SU-DHL-6 (cell line): ENCODE results near the gene PHLDA2.

Experiments used
- H2AFZ ChIP-seq: fragments of 200-600 bp; sonication (generic); 2 replicates; pipeline ENCODE4 v1.6.1; 2014; ENCODE audit warnings: low read depth, mild to moderate bottlenecking, moderate library complexity, mixed read lengths, antibody characterized with exemption, low read length; ENCODE audit not compliant: severe bottlenecking
- H3F3A ChIP-seq: fragments of 200-600 bp; shearing (Covaris generic); 2 replicates; pipeline ENCODE4 v1.6.0; 2016; ENCODE audit warnings: antibody characterized with exemption, mild to moderate bottlenecking; ENCODE audit not compliant: insufficient read depth
- H3K27ac ChIP-seq: fragments of 200-600 bp; sonication (generic); 2 replicates; pipeline ENCODE4 v1.5.1; 2016; ENCODE audit warnings: low read depth, mild to moderate bottlenecking, low read length, moderate library complexity, mixed read lengths
- H3K27me3 ChIP-seq: fragments of 200-600 bp; sonication (generic), shearing (Covaris generic); 2 replicates; pipeline ENCODE4 v1.6.0; 2014; ENCODE audit warnings: mild to moderate bottlenecking, low read length
- H3K36me3 ChIP-seq: fragments of 200-600 bp; sonication (generic); 2 replicates; pipeline ENCODE4 v1.6.1; 2014; ENCODE audit warnings: mild to moderate bottlenecking, low read length, mixed read lengths
- H3K4me2 ChIP-seq: fragments of 300-600, 200-600 bp; shearing (Covaris generic), sonication (generic); 2 replicates; pipeline ENCODE4 v1.6.0; 2014; ENCODE audit warnings: low read length, low read depth, mild to moderate bottlenecking; ENCODE audit not compliant: poor library complexity, severe bottlenecking
- H3K4me3 ChIP-seq: fragments of 200-600 bp; sonication (generic); 2 replicates; pipeline ENCODE4 v1.5.1; 2014; ENCODE audit warnings: antibody characterized with exemption, low read length, mild to moderate bottlenecking, mixed read lengths; ENCODE audit not compliant: insufficient read depth, poor library complexity, severe bottlenecking
- H3K79me2 ChIP-seq: fragments of 200-600 bp; sonication (generic); 2 replicates; pipeline ENCODE4 v1.6.1; 2014; ENCODE audit warnings: mild to moderate bottlenecking, low read length, moderate library complexity; ENCODE audit not compliant: insufficient read depth
- H3K9ac ChIP-seq: fragments of 200-600 bp; sonication (generic); 2 replicates; pipeline ENCODE4 v1.7.0; 2014; ENCODE audit warnings: mild to moderate bottlenecking, low read length
- H3K9me2 ChIP-seq: fragments of 200-600 bp; sonication (generic); replicated peaks from 2 replicates; pipeline ENCODE4 v1.6.1; 2014; ENCODE audit warnings: low read length; ENCODE audit not compliant: insufficient read depth
- H3K9me3 ChIP-seq: fragments of 200-600 bp; sonication (generic); 2 replicates; pipeline ENCODE4 v1.6.1; 2014; ENCODE audit warnings: low read length, mixed read lengths; ENCODE audit not compliant: insufficient read depth
- H4K20me1 ChIP-seq: fragments of 200-600 bp; sonication (generic); 2 replicates; pipeline ENCODE4 v1.6.1; 2014; ENCODE audit warnings: low read depth, mild to moderate bottlenecking, antibody characterized with exemption, low read length, moderate library complexity, mixed read lengths
- CTCF ChIP-seq: fragments of 200-600 bp; sonication (generic); IDR thresholded peaks from one replicate; pipeline ENCODE4 v1.5.1; 2017; ENCODE audit warnings: antibody characterized with exemption, mild to moderate bottlenecking, low read length, moderate library complexity; ENCODE audit not compliant: insufficient read depth, poor library complexity, severe bottlenecking
- EZH2phosphoT487 ChIP-seq: fragments of 200-600 bp; sonication (generic), shearing (Covaris generic); conservative IDR thresholded peaks from 2 replicates; pipeline ENCODE4 v1.6.1; 2018; ENCODE audit warnings: mild to moderate bottlenecking, antibody characterized with exemption, low read length, moderate library complexity, mixed read lengths

The PHLDA2 gene

GRCh38 chr11:2880646-2881045 lies 48.6 kb downstream of the PHLDA2 start:
- Histone ChIP-seq H3K4me2 (no peak overlapping the region), H4K20me1 (no peaks in the 10 kb centered on the region), H3K27me3 (no peaks in the 10 kb centered on the region), H2AFZ (no peak overlapping the region), H3K9me2 (no peaks in the 10 kb centered on the region), H3F3A (no peaks in the 10 kb centered on the region), H3K4me3 (no peak overlapping the region), H3K79me2 (no peaks in the 10 kb centered on the region), H3K36me3 (no peaks in the 10 kb centered on the region), H3K9ac (no peak overlapping the region), H3K27ac (no peak overlapping the region), H3K9me3 (no peaks in the 10 kb centered on the region)
- TF ChIP-seq EZH2phosphoT487 (no peak), CTCF (no peak)

- Histone ChIP-seq H3K4me2 (no peak overlapping the region), H3K27me3 (no peaks in the 10 kb centered on the region), H3K9me3 (no peaks in the 10 kb centered on the region), H3K9ac (no peak overlapping the region), H3F3A (no peaks in the 10 kb centered on the region), H3K36me3 (no peaks in the 10 kb centered on the region), H3K4me3 (no peak overlapping the region), H4K20me1 (no peaks in the 10 kb centered on the region), H3K9me2 (no peaks in the 10 kb centered on the region), H3K27ac (no peak overlapping the region), H2AFZ (no peak overlapping the region), H3K79me2 (no peaks in the 10 kb centered on the region)
- TF ChIP-seq EZH2phosphoT487 (no peak), CTCF (no peak)
Measured at GRCh38 chr11:2878782-2879181, 50.4 kb downstream of the PHLDA2 start.
